ENCODE results near the gene IRGC. TPM values are rescaled to one million over a fixed set of nuclear protein-coding genes. Genes with fewer than 3 reads are reported as not detected.
A peak's percentile ranks its signal among the peaks of the same experiment; 100 is the strongest.
"Not testable (repeated sequence)": the region's sequence is repeated elsewhere in the genome, so short reads cannot be mapped to it uniquely, and the experiment has no call there.

Gene IRGC, protein sequence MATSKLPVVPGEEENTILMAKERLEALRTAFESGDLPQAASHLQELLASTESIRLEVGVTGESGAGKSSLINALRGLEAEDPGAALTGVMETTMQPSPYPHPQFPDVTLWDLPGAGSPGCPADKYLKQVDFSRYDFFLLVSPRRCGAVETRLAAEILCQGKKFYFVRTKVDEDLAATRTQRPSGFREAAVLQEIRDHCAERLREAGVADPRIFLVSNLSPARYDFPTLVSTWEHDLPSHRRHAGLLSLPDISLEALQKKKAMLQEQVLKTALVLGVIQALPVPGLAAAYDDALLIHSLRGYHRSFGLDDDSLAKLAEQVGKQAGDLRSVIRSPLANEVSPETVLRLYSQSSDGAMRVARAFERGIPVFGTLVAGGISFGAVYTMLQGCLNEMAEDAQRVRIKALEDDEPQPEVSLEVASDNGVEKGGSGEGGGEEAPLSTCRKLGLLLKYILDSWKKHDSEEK
- polyA plus RNA-seq (ENCODE audit: insufficient read length in 10 of 10) = not detected
- long read RNA-seq, donor 1 = 0 reads
- long read RNA-seq, donor 2 = 0 reads
- long read RNA-seq, donor 3 = 0 reads
- long read RNA-seq, donor 4 = 0 reads
- long read RNA-seq, donor 5 = 0 reads
- long read RNA-seq, donor 6 = 0 reads
- long read RNA-seq, donor 7 = 0 reads
- long read RNA-seq, donor 8 = 0 reads
- long read RNA-seq, donor 9 = 0 reads

DNA sequence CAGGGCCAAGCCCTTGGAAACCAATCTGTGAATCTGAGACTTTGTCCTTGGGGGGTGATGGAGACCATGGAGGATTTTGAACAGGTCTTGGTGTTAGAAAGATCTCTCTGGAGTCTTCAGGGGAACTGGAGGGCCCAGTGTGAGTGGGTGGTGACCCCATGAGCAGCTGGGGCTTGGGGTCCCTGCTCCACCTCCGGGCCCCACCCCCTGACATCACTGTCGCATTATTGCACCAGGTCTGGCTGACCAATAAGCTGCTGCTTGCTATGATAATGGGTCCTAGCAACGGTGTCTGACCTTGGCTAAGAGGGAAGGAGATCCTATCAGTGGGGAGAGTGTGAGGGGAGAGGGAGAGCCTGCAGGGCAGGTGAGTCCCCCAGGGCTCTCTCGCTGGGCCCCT is at the start of gene IRGC:
Gene IRGC, plus strand, starts transcription at position 301 of the 400 bp plus-strand sequence. CDS start 2,483 bp downstream, outside the sequence.
- no peak for DNase-seq

DNA sequence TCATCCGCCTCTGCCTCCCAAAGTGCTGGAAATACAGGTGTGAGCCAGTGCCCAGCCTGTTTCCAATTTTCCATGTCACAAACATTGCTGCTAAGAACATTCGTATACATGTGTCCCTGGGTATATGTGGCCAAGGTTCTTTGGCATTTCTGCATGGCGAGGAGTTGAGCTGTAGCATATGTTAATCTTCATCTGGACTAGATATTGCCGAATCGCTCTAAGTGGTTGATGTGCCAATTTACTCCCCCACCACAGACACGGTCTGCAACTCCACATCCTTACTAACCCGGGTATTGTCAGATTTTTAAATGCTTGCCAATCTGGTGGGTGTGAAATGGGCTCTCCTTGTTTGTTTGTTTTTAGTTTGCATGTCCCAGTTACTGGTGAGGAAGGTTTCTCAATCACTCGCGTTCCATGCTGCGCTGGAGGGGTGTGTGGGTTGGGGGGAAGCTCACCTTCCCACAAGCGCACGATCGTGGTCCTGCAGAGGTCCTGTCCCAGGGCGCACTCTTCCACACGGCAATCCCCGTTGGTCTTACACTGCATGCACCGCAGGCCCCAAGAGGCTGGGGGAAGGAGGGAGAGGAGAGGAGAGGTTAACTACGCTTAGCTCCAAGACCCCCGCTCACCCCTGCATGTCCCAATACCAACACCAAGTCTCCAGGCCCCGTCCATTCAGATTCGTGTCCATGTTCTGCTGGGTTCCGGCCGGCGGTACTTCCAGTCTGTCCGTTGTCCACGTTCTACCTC is 48.6 kb upstream of the IRGC start:
- DNase-seq = no peak

DNA sequence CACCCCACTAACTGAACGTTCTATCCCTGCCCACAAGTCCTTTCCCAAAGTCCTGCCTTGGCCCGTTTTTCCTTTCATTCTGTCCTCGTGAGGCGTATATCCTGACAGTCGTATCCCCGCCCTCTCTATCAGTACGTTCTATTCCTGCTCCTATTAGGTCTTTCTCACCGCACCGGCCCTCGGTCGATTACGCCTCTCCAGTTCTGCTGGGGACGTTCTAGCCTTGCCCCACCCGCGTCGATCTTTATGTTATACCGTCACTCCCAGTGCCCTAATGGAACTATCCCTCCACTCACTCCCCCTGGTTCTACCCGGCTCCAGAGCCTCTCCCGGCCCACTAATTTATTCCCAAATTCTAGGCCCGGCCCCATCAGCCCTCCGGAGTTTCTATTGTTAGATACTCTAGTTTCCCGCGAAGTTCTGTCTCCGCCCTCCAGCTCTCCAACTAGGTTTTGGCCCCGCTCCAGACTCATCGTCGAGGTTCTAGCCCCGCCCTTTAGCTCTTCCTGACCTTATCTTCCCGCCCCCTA is 47.9 kb upstream of the IRGC start:
- DNase-seq = no peak

DNA sequence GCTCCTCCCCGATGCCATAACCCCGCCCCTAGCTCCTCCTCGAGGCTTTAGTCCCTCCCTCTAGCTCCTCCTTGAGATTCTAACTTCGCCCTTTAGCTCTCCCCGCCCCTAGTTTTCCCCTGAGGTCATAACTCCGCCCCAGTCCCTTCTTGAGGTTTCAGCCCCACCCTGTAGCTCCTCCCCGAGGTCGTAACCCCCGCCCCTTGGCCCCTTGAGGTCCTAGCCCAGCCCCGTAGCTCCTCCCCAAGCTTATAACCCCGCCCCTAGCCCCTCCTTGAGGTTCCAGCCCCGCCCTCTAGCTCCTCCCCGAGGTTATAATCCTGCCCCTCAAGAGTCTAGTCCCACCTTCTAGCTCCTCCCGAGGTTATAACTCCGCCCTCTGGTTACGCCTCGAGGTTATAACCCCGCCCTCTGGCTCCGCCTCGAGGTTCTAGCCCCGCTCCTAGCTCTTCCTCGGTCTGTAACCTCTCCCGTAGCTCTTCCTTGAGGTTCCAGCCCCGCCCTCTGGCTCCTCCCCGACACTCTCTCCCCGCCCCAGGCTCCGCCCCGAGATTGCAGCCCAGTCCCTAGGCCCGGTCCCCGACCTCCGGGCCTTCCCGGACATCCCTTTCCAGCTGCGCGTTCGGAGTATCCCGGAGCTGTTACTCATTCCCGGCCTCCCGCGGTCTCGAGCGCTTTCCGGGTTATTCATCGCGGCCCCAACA is 47.3 kb upstream of the IRGC start:
- peak; percentile 97 to 99 (median 98) for DNase-seq

DNA sequence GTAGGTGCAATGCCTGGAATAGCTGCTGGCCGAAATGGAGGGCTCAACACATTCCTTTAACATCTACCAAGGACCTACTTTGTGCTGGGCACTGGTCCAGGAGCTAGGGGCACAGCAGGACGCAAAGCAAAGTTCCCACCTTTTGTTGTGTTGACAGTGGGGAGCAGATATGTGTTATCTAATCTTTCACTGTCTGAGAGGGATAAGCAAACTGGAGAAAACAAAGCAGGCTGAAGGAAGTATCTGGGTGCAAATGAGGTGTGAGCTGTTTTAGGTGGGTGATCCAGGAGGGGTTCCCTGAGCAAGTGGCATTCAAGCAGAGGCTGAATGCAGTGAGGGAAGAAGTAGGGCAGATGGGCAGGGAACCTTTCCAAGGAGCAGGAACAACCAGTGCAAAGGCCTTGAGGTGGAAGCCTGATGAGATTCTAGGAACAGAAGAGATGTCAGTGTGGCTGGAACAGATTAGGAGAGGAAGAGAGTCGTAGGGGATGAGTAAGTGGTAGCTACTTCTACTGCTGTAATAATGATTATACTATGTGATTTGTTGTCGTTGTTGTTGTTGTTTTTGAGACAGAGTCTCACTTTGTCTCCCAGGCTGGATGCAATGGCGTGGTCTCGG is 43.7 kb upstream of the IRGC start:
- no peak for DNase-seq

DNA sequence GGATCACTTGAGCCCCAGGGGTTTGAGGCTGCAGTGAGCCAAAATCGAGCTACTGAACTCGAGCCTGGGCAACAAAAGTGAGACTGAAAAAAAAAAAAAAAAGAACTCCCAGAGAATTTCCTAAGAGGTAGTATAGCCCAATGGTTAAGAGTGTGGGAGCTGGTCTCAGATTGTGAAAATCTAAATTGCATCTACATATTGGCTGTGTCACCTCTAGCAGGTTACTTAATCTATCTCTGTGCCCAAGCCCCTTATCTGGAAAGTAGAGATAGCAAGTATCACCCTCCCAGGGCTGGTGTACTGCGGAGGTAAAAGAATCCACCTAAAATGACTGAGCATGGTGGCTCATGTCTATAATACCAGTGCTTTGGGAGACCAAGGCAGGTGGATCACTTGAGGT is 42.2 kb upstream of the IRGC start:
- DNase-seq = no peak

DNA sequence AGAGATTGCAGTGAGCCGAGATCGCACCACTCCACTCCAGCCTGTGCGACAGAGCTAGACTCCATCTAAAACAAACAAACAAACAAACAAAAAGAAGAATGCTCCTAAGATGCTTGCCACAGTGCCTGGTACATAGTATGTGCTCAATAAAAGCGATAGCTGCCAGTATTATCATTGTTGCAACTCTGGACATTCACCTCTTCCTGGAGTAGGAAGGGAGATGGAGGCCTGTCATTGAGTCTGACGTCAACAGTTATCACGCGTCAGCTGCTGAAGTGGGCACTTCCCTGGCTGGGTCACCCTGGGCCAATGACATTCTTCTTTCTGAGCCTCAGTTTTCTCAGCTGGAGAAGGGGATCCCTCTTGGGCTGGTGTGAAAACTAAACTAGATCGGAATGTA is 41.7 kb upstream of the IRGC start:
- DNase-seq = no peak

DNA sequence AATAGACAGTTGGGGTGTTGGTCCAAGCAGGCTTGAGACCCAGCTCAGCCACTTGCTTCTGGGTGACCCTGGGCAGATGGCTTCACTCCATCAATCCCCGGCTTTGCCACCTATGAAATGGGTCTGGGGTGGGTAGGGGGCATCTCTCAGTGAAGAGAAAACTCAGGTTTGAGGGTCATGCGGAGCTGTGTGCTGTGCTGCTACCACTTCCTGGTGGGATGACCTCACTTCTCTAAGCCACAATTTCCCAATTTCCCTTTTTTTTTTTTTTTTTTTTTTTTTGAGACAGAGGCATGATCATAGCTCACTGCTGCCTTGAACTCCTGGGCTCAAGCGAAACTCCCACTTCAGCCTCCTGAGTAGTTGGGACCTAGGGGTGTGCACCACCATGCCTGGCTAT is 41.3 kb upstream of the IRGC start:
- peak in 1 of 3 donors; percentile 29 for DNase-seq

DNA sequence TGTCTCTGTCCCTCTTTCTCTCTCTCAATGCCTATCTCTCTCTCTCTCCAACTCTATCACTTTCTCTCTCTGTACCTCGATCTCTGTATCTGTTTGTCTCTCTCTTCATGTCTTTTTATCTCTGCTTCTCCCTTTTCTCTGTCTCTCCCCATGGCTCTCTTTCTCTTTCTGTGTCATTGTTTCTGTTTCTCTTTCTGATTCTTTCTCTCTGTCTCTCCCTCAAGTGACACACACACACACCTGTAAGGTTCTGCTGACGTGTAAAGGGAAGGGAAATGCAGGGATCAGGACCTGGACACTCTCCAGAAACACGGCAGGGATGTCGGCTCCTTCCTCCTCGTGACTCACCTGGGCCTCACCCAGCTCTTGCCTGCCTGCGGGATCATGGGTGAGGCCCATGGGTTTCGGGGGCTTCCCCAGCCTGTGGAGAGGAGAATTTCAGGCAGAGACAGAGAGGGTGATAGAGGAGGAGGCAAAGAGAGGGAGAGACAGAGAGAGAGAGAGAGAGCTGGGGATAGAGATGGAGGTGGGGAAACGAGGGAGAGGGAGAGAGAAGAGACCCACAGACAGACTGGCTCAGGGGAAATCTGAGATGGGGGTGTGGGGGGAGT is 40.5 kb upstream of the IRGC start:
- no peak for DNase-seq

DNA sequence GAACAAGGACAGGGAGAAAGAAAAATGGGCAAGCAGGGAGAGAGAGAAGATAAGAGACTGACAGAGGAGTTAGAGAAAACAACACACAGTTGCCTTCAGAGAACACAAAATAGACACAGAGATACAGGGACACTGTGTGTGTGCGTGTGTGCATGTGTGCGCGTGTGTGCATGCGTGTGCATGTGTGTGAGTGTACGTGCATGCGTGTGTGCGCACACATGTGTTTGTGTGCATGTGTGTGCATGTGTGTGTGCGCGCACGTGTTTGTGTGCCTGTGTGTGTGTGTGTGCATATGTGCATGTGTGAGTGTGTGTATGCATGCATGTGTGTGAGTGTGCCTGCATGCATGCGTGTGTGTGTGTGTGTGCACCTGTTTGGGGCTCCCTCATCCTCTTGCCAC is 40.0 kb upstream of the IRGC start:
- DNase-seq = no peak

DNA sequence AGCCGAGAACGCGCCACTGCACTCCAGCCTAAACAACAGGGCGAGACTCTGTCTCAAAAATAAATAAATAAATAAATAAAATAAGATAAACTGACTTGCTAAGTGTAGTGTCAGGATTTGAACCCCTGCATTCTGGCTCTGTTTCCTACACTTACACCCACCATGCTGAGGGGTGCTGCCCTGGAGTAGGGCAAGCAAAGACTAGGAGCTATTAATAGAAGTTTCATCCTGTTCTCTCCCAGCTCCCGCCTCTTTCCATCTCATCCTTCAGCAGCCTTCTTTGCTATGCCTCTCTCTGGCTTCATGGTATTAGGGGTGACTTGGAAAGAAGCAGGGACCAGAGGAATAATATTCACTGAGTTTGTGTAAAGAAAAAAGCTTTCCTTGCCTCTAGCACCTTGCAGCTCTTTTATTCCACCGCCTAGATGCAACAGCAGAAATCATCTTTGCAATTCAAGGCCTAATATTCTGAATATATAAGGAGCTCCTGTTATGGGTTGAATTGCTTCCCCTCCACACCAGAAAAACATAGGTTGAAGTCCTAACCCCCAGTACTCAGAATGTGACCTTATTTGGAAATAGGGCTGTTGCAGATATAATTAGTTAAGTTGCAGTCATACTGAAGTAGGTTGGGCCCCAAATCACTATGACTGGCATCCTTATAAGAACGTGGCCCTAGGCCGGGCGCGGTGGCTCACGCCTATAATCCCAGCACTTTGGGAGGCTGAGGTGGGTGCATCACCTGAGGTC is 37.2 kb upstream of the IRGC start:
- no peak for DNase-seq

DNA sequence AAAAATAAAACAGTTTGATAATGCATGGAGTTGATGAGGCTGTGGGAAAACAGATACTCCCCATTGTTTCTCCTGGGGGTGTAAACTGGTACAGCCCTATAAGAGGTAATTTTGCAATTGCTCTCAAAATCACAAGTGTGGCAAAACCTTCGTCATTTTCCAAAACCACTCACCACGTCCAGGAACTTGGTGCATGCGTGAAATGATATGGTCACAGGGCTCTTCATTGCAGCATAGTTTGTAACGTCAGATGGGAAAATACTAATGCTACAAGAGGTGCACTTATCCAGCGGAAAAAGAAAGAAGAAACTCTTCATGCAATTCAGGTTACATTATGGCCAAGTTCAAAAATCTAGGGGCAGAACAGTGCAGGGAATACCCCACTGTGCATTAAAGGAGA is 34.1 kb upstream of the IRGC start:
- no peak for DNase-seq

DNA sequence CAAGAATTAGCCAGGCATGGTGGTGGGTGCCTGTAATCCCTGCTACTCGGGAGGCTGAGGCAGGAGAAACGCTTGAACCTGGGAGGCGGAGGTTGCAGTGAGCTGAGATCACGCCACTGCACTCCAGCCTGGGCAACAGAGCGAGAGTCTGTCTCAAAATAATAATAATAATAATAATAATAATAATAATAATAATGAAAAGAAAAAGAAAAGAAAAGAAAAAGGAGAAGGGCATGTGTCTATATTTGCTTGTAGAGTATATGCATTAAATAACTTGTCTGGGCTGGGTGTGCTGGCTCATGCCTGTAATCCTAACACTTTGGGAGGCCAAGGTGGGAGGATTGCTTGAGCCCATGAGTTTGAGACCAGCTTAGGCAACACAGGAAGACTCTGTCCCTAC is 33.6 kb upstream of the IRGC start:
- not testable (repeated sequence) for DNase-seq

DNA sequence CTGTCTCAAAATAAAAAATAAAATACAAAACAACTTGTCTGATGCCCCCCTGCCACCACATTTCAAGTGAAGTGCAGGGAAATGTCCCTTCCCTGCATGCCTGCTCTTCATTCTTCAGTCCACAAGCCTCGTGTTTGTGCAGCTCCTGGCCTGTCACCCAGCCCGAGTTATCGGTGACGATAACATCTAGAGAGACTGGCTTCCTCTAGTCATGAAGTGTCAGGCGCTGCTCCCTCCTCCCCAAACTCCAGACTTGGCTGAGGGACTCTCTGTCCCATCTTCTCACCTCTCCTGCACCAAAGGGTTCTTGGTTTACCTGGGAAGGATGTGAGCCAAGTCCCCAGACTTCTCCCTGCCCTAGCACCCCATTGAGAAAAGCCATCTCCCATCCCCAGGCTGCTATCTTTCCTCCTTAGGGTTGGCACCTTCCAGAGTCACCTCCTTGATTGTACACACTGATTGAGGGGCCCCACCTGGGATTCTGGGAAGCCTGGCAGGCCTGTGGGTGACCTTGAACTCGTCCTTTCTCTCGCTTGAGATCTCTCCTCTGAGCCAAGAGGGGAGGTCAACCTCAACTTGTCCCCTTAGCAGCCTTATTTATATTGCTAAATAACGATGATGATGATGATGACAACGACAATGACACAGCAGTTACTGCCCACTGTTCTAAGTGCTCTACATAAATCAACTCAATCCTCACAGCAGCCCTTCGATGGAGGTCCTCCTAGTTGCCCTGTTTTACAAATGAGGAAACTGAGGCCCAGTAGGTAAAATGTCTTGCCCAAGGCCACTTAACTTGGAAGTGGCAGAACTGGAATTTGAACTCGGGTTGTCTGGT is 32.8 kb upstream of the IRGC start:
- no peak for DNase-seq

DNA sequence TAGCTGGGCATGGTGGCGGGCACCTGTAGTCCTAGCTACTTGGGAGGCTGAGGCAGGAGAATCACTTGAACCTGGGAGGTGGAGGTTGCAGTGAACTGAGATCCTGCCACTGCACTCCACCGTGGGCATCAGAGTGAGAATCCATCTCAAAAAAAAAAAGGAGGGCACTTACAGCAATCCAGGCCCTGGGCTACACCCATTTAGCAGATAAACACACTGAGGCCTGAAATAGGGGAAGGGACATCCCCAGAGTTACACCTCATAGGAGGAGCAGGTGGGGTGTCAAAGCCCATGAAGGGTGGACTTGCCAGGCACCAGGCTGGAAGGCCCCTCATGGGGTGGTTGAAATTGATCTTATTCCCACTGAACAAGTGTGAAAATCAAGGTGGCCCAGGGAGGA is 32.0 kb upstream of the IRGC start:
- DNase-seq = no peak

DNA sequence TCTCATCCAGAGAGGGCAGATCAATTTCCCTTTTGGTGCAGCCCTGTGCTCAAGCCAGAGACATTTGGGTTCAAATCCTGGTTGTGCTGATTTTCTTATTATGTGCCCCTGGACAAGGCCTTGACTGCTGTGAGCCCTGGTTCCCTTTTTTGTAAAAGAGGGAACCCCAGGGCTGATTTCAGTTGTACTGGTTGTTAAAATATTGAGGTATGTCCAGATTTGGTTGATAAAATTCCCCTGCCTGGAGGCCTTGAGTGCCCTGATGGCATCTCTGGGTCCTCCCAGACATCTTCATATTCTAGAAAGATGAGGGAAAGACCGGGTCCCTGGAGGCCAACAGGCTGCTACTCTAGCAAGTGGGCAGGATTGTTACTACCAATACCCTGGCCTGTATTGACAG is 31.6 kb upstream of the IRGC start:
- DNase-seq = no peak

DNA sequence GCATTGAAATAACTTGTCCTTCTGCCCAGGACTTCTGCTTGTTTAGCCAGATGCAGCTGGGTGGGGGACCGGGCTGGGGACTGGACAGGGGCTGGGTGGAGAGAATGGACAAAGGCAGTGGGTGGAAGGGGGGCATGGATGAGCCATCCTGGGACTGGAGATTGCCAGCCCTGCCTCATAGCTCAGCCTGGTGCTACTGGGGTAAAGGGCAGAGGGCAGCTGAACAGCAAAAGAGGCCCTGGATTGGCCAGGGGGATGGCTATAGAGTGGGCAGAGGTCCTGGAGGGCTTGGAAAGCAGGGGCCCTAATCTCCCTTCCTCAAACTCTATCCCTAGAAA is 28.2 kb upstream of the IRGC start:
- peak in 1 of 3 donors; percentile 42 for DNase-seq

DNA sequence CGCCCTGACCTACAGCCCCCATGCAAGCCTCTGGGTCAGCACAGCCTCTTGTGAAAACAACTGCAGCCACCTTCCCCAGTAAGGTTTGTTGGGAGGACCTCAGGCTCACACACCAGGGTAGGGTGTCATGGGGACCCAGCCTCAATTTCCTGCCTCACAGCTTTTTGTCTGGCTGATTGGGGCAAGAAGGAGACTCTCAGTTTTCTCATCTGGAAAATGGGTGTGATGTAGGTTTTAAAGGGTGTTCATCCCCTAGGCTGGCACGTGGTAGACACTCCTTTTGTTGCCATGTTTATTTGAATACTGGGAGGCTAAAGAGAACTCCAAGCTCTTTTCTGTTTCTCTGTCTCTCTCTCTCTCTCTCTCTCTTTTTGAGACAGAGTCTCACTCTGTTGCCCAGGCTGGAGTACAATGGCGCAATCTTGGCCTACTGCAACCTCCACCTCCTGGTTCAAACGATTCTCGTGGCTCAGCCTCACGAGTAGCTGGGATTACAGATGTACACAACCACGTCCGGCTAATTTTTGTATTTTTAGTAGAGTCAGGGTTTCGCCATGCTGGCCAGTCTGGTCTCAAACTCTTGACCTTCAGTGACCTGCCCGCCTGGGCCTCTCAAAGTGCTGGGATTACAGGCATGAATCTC is 27.7 kb upstream of the IRGC start:
- DNase-seq = no peak

DNA sequence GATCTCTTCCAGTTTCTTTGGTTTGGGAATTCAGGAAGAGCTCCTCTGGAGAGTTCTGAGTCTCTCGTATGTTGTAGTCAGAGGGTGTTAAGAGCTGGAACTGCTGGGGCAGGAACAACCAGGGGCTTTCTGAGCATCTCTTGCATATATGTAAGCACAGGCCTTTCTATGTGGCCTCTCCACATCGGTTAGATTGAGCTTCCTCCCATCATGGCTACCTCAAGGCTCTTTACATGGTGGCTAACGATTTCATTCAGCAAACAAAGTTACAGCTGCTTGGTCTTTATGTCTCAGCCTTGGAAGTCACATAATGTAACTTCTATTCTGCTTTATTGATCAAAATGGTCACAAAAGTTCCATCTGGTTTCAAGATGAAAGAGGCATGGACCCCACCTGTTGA is 25.4 kb upstream of the IRGC start:
- DNase-seq = no peak

All from muscle of back (tissue), 13 donors.